ENCODE results near the gene SMPDL3B. TPM values are rescaled to one million over a fixed set of nuclear protein-coding genes. Genes with fewer than 3 reads are reported as not detected.

Gene SMPDL3B
- total RNA-seq, 2 donors from 2014 or later: 10.1 to 11.8 TPM

- no peaks in the 10 kb centered on the region for H3K27me3 ChIP-seq (ENCODE audit: control insufficient read depth, insufficient read depth, low read length, poor library complexity, severe bottlenecking)
- no peaks in the 10 kb centered on the region for H3K9me3 Mint-ChIP-seq
- H3K9me3 ChIP-seq (ENCODE audit: control insufficient read depth, low read length): no peaks in the 10 kb centered on the region
- H3K36me3 ChIP-seq (ENCODE audit: control insufficient read depth, insufficient read depth, low read length): peaks cover 22% of the 10 kb centered on the region
- no peak overlapping the region for H3K9ac ChIP-seq (ENCODE audit: extremely low read depth, low read length, poor library complexity, severe bottlenecking)
- no peak overlapping the region for H3K27ac Mint-ChIP-seq
- H3K36me3 Mint-ChIP-seq (ENCODE audit: low read depth): peaks cover 44% of the 10 kb centered on the region
- no peak for DNase-seq
- no peak for TF ChIP-seq CTCF (conservative IDR thresholded peaks at IDR 0.05)
- no peak overlapping the region for H3K27ac ChIP-seq (ENCODE audit: low read depth, low read length)
- WGBS, 2 experiments (ENCODE audit: insufficient coverage in 1 of 2, insufficient read length in 1 of 2): 95 to 99% methylated on average over 13 to 15 of the region's 15 CpGs
- H3K4me1 Mint-ChIP-seq: peaks cover 12% of the 10 kb centered on the region
- H3K4me3 ChIP-seq (ENCODE audit: low read length): no peak overlapping the region
- H3K4me1 ChIP-seq (ENCODE audit: control insufficient read depth, insufficient read depth, low read length): no peaks in the 10 kb centered on the region
- H3K4me3 Mint-ChIP-seq: no peak overlapping the region
- no peaks in the 10 kb centered on the region for H3K27me3 Mint-ChIP-seq (ENCODE audit: insufficient read depth)
Observed at GRCh38 chr1:27885621-27886352, 49.0 kb upstream of the SMPDL3B start.

GRCh38 chr1:27886353-27886679, 48.5 kb upstream of the SMPDL3B start:
- no peaks in the 10 kb centered on the region for H3K27me3 ChIP-seq (ENCODE audit: control insufficient read depth, insufficient read depth, low read length, poor library complexity, severe bottlenecking)
- no peak overlapping the region for H3K27ac Mint-ChIP-seq

GRCh38 chr1:27886744-27887143, 48.1 kb upstream of the SMPDL3B start:
- TF ChIP-seq CTCF (conservative IDR thresholded peaks at IDR 0.05): no peak
- Histone ChIP-seq H3K9me3 (ENCODE audit: control insufficient read depth, low read length) (no peaks in the 10 kb centered on the region), H3K27ac (ENCODE audit: low read depth, low read length) (no peak overlapping the region), H3K27me3 (ENCODE audit: control insufficient read depth, insufficient read depth, low read length, poor library complexity, severe bottlenecking) (no peaks in the 10 kb centered on the region), H3K36me3 (ENCODE audit: control insufficient read depth, insufficient read depth, low read length) (peaks cover 31% of the 10 kb centered on the region), H3K4me3 (ENCODE audit: low read length) (no peak overlapping the region), H3K9ac (ENCODE audit: extremely low read depth, low read length, poor library complexity, severe bottlenecking) (no peak overlapping the region), H3K4me1 (ENCODE audit: control insufficient read depth, insufficient read depth, low read length) (no peaks in the 10 kb centered on the region)
- no peak overlapping the region for H3K27ac Mint-ChIP-seq
- H3K4me3 Mint-ChIP-seq: no peak overlapping the region
- peaks cover 12% of the 10 kb centered on the region for H3K4me1 Mint-ChIP-seq
- 94 to 99% methylated on average over 3 of the region's 3 CpGs for WGBS, 2 experiments (ENCODE audit: insufficient coverage in 1 of 2, insufficient read length in 1 of 2)
- no peaks in the 10 kb centered on the region for H3K9me3 Mint-ChIP-seq
- no peaks in the 10 kb centered on the region for H3K27me3 Mint-ChIP-seq (ENCODE audit: insufficient read depth)
- no peak for DNase-seq
- H3K36me3 Mint-ChIP-seq (ENCODE audit: low read depth): peaks cover 51% of the 10 kb centered on the region

More at GRCh38 chr1:27886353-27886679, 48.5 kb upstream of the SMPDL3B start:
- Histone ChIP-seq H3K27ac (ENCODE audit: low read depth, low read length) (no peak overlapping the region), H3K4me1 (ENCODE audit: control insufficient read depth, insufficient read depth, low read length) (no peaks in the 10 kb centered on the region), H3K4me3 (ENCODE audit: low read length) (no peak overlapping the region), H3K9ac (ENCODE audit: extremely low read depth, low read length, poor library complexity, severe bottlenecking) (no peak overlapping the region), H3K36me3 (ENCODE audit: control insufficient read depth, insufficient read depth, low read length) (peaks cover 27% of the 10 kb centered on the region), H3K9me3 (ENCODE audit: control insufficient read depth, low read length) (no peaks in the 10 kb centered on the region)
- Mint-ChIP-seq H3K27me3 (ENCODE audit: insufficient read depth) (no peaks in the 10 kb centered on the region), H3K36me3 (ENCODE audit: low read depth) (peaks cover 48% of the 10 kb centered on the region), H3K4me1 (peaks cover 12% of the 10 kb centered on the region), H3K9me3 (no peaks in the 10 kb centered on the region), H3K4me3 (no peak overlapping the region)
- 100% methylated on average over 2 of the region's 2 CpGs; no CpG with 5 or more reads in 1 of the 2 experiments for WGBS, 2 experiments (ENCODE audit: insufficient coverage in 1 of 2, insufficient read length in 1 of 2)
- DNase-seq: no peak
- no peak for TF ChIP-seq CTCF (conservative IDR thresholded peaks at IDR 0.05)

Measured in endodermal cell (in vitro differentiated cells).